GM18870 (cell line): ENCODE results near the gene RELA.

Experiments used
- ATAC-seq: cut with Tn5 transposase; IDR thresholded peaks from one replicate; pipeline ENCODE4 v1.9.1; 2021; ENCODE audit warnings: moderate library complexity; ENCODE audit not compliant: unreplicated experiment

The RELA gene

GRCh38 chr11:65634440-65634839 lies 28.3 kb downstream of the RELA start:
- ATAC-seq: no peak

DNA sequence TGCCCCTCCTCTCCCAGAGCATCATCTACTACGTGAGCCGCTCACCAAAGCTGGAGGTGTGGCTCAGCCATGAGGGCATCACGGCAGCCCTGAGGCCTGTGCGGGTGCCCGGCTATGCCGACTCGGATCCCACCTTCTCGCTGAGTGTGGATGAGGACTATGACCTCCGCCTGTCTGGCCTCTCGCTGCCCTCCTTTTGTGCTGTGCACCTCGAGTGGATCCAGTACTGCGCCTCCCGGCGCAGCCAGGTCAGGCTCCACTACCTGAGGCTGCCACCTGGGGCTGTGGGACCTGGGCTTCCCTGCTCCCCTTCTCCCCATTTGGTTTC lies 28.6 kb downstream of the RELA start:
- no peak for ATAC-seq

DNA sequence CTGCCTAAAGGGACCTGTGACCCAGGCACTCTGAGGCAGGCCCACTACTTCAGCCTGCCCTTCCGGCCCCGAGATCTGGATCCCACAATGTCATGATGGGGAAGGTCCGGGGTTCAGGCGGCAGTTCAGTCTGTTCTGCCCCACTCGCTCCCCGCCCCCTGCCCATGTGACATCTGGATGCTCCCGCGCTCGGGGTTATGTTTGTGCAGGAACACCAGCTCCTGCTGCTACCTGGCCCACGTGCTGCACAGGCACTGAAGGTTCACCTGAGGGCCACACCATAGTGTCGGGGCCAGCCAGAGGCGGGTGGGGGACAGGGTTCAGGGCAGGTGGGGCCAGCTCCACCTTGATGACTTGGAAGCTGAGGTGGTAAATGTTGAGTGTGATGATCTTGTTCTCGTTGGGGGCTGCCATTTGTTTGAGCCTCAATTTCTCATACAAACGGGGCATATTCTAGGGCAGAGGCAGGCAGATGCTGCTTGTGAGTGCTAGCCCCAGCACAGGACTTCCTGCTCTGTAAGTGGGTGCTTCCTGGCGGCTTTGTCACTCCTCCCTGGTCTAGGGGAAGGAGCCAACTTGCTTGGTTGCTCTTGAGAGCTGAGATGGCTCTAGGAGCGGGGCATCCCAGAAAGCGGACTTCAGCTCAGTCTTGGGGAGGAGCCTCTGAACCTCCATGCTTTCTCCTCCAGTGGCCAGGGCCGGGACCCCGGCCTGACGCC lies 29.2 kb downstream of the RELA start:
- ATAC-seq: no peak

DNA sequence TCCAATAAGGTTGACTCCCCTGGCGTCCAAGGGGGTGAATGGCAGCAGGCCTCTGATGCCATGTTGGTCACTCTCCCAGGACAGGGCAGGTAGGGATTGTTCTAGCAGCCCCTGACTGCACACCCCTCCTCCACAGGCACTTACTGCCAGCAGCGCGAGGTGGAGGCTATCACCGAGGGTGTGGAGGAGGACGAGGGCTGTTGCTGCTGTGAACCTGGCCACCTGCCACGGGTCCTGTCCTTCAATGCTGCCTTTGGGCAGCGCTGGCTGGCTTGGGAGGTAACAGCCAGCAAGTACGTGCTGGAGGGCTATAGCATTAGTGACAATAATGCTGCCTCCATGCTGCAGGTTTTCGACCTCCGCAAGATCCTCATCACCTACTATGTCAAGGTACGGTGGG lies 32.5 kb downstream of the RELA start:
- no peak for ATAC-seq

DNA sequence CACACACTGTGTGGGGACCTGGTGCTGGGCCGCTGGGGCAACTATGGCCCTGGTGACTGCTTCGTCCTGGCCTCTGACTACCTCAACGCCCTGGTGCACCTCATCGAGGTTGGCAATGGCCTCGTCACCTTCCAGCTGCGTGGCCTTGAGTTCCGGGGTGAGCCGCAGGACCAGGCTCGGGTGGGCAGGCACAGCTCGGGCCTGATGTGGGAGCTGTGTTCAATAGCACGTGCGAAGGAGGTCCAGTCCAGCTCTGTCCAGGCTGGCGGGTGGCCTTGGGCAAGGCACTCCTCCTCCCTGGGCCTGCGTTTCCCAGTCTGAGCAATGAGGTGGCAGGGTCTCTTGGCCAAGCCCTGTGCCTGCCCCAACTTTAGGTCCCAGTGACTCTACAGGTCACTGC lies 33.1 kb downstream of the RELA start:
- ATAC-seq: no peak

DNA sequence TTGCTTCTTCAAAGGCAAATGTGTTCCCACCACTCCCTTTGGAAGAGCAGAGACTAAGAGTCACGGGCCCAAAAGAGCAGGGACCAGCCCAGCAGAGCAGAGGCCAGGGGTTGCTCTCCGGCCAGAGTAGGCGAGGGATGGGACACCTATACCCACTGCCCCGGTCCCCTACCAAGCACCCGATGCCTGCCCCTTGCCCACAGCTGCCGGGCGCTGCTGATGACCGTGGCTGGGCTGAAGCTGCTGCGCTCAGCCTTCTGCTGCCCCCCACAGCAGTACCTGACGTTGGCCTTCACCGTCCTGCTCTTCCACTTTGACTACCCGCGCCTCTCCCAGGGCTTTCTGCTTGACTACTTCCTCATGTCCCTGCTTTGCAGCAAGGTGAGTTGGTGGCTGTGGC lies 35.5 kb downstream of the RELA start:
- no peak for ATAC-seq

DNA sequence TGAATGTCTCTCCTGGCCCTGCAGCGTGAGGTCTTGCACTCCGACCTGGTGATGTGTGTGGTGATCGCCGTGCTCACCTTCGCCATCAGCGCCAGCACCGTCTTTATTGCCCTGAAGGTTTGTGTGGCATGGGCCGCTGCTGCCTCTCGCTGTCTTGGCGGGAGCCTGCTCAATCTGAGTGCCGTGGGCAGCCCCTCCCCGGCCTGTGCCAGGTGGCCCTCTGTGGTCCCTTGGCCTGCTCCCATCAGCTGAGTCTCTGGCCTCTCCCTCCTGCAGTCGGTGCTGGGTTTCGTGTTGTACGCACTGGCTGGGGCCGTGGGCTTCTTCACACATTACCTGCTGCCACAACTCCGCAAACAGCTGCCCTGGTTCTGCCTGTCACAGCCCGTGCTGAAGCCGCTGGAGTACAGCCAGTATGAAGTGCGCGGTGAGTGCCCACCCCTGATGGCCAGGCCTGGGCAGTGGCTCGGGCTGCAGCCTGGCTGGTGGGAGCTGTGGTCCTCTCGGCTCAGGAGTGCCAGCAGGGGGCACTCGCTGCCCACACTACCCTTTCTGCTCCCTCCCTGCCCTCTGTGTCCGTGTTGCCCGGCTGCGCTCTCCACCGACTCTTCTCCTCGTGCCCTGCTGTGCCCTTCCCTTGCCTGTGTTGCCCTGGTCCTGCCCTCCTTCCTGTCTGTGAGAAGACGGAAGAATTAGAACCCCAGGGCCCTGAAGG lies 36.9 kb downstream of the RELA start:
- no peak for ATAC-seq

DNA sequence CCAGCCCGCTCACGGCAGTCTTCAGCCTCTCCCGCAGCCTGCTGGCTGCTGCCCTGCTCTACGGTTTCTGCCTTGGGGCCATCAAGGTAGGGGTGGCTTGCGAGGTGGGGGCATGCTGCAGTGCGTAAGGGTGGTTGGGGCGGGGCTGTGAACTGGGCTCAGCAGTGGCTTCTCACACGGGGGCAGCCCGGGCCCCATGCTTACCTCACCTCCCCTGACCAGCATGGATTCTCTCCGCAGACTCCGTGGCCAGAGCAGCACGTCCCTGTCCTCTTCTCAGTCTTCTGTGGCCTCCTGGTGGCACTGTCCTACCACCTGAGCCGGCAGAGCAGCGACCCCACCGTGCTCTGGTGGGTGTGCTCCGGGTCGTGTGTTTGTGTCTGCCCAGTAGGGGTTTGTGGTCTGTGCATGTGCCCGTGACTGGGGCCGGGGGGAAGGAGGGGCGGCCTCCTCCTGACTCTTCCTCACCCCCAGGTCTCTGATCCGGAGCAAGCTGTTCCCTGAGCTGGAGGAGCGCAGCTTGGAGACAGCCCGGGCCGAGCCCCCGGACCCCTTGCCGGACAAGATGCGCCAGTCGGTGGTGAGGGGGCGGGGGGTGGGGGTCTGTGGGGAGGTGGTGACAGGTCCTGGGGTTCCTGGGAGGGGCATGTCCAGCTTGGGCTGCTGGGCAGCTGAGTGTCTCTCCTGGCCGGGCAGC lies 37.6 kb downstream of the RELA start:
- ATAC-seq: no peak

GRCh38 chr11:65623852-65624616 lies 38.7 kb downstream of the RELA start:
- ATAC-seq: no peak

- ATAC-seq: no peak
These were observed 39.5 kb downstream of the RELA start for GRCh38 chr11:65623177-65623576.

DNA sequence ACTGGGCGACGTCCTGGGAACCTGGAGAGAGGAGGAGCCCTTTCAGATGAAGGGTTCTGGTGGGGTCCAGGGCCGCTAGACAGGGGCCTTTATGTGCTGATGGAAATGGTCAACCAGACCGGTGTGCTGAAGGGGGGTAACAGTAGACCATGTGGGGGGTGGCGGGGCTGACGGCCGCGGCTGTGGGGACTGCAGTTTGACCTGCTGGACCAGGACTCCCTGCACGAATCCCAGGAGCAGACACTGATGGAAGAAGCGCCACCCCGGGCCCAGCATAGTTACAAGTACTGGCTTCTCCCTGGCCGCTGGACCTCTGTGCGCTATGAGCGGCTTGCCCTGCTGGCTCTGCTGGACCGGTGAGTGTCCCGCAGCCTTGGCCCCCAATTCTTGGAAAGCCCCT lies 40.7 kb downstream of the RELA start:
- no peak for ATAC-seq

- no peak for ATAC-seq
These were observed 41.3 kb downstream of the RELA start for GRCh38 chr11:65621460-65621859.

DNA sequence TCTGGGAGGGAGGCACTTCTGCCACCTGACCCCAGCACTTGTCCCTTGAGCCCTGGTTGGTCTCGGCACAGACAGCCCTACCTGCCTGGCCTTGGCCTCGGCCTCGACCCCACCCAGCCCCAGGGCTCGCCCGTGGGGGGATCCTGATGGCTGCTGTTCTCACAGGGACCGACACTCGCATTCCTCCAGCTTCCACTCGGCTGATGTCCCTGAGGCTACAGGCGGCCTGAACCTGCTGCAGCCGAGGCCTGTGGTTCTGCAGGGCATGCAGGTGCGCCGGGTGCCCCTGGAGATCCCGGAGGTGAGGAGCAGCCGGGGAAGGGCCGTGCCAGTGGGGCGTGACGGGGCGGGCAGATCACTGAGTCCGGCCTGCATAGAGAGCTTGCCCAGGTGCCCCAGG lies 42.0 kb downstream of the RELA start:
- no peak for ATAC-seq

- no peak for ATAC-seq
These were observed 43.3 kb downstream of the RELA start for GRCh38 chr11:65619281-65619928.

GRCh38 chr11:65618763-65619162 lies 44.0 kb downstream of the RELA start:
- no peak for ATAC-seq

DNA sequence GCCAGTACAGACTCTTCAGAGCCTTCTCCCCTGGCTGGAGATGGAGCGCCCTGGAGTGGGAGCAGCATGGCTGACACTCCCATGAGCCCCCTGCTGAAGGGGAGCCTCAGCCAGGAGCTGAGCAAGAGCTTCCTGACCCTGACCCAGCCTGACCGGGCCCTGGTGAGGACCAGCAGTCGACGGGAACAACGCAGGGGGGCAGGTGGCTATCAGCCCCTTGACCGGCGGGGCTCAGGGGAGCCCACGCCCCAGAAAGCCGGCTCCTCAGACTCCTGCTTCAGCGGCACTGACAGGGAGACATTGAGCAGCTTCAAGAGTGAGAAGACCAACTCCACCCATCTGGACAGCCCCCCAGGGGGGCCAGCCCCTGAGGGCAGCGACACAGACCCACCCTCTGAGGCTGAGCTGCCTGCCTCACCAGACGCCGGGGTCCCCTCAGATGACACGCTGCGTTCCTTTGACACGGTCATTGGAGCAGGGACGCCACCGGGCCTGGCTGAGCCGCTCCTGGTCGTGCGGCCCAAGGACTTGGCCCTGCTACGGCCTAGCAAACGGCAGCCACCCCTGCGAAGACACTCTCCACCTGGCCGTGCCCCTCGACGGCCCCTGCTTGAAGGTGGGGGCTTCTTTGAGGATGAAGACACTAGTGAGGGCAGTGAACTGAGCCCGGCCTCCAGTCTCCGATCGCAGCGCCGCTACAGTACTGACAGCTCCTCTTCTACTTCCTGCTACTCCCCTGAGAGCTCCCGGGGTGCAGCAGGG lies 44.5 kb downstream of the RELA start:
- no peak for ATAC-seq

DNA sequence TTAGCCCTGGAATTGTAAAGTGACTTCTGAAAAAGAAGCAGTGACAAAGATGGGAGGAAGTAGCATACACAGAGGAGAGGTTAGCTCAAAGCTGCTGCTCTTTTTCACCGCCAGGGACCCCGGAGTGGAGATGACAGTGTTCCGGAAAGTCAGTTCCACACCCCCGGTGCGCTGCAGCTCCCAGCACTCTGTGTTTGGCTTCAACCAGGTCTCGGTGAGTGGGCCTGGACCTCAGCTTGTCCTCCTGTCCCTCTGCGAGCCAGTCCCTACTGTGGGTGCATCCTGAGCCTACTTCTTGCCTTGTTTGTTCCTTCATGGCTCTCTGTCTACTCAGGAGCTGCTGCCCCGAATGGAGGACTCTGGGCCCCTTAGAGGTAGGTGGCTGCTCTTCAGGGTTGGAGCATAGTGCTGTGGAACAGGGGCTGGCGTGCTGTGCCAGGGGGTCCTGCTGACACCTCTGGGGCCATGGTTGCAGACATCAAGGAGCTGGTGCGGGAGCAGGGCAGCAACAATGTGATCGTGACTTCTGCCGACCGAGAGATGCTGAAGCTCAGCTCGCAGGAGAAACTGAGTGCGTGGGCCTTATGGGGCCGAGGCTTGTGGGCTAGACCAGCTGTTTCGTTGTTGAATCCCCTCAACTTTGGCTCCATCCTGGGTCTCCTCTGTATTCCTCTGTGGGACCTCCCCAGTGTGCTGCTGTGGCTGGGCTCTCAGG lies 45.4 kb downstream of the RELA start:
- ATAC-seq: no peak

- ATAC-seq: no peak
These were observed 46.1 kb downstream of the RELA start for GRCh38 chr11:65616575-65617001.

DNA sequence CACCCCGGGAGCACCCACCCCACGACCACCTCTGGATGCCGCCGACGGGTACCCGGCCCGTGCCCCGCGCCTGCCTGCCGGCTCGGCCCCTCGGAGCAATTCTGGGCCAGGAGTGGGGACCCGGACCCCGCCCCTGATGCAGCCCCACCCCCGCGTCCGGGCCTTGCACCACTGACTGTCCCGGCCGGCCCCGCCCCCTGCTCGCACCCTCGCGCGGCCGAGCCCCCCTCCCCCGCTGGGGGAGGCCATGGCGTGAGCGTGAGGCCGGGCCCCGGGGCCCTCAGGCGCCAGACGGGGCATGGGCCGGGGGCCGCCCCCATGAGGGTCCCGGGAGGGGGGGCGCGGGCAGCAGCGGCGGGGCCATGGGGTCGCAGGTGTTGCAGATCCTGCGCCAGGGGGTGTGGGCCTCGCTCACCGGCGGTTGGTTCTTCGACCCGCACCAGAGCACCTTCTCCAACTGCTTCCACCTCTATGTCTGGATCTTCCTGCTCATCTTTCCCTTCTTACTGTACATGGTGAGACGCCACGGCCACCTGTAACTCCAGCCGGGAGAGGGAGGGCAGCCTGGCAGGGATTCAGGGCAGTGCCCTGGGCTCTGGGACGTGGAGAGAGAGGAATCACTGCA lies 46.7 kb downstream of the RELA start:
- no peak for ATAC-seq
